Effector CD4-positive, alpha-beta T cell (primary cell): Measurements from ENCODE around the gene ATG10.
"Not testable (repeated sequence)": the region's sequence is repeated elsewhere in the genome, so short reads cannot be mapped to it uniquely, and the experiment has no call there.

Experiments used
- DNase-seq: peaks from one replicate; pipeline ENCODE4 v3.0.0-alpha.2; 2020

Gene ATG10

GRCh38 chr5:82058710-82059109, 86.9 kb downstream of the ATG10 start:
- DNase-seq = no peak

GRCh38 chr5:82066791-82067190, 95.0 kb downstream of the ATG10 start:
- DNase-seq = no peak

DNA sequence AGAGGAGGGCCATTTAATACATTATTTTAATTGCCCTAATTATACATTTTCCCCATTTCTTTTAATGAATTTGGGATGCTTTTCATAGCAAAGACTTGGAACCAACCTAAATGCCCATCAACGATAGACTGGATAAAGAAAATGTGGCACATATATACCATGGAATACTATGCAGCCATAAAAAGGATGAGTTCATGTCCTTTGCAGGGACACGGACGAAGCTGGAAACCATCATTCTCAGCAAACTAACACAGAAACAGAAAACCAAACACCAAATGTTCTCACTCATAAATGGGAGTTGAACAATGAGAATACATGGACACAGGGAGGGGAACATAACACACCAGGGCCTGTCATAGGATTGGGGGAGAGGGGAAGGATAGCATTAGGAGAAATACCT, 96.2 kb downstream of the ATG10 start:
- not testable (repeated sequence) for DNase-seq

DNA sequence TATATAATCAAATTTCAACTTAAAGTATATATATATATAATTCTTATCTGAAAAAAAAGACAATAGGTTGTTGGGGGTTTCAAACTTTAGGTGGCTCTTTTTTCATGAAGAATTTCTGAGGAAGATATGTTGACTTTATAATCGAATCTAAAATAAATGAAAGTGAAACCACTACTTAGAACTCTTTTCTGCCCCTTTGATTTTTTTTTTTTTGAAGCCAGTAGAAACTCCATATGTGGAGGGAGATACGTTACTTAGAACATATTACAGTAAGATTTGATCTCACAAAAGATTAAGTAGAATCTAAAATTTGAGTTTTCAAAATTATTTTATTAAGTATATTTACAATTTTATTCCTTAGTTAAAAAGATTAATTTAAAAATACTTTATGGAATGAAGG, 96.9 kb downstream of the ATG10 start:
- DNase-seq = no peak

GRCh38 chr5:82072138-82072537, 100.3 kb downstream of the ATG10 start:
- DNase-seq = no peak

- no peak for DNase-seq
Observed at GRCh38 chr5:82073179-82073578, 101.4 kb downstream of the ATG10 start.

DNA sequence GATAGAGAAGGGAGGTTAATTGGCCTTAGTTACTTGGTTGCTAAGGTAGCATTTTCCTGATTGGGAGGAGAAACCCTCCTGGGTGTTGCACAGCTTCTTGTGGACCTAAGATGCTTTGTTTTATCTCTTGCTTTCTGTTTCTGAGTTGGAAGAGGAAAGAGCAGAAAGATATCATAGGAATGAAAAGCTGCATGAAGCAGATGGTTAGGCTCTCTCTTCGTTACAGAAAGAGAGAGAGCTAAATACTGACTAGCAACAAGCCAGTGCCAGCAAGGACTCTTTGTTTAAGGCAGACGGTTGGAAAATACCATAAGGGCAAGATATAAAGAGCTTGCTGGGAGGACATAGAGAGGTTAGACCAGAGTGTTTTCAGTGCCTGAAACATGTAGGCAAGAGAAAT, 103.1 kb downstream of the ATG10 start:
- DNase-seq = no peak

- DNase-seq = no peak
Observed at GRCh38 chr5:82077496-82077895, 105.7 kb downstream of the ATG10 start.

DNA sequence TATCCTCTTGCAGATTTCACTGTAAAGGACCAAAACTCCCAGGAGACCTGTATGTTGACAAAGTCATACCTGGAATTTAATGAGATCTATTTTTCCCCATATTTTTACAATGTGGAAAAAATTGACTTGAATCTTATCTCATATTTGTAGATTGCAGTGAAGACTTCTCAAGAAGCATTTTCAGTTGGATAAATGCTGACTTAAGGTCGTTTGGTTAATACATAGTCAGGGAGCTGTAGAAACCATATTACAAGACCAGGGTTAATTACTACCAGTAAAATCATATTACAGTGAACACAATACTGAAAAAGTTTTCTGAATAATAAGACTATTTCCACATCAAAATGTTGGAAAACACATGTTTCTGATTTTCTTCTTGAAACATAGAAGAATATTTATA, 119.8 kb downstream of the ATG10 start:
- no peak for DNase-seq

DNA sequence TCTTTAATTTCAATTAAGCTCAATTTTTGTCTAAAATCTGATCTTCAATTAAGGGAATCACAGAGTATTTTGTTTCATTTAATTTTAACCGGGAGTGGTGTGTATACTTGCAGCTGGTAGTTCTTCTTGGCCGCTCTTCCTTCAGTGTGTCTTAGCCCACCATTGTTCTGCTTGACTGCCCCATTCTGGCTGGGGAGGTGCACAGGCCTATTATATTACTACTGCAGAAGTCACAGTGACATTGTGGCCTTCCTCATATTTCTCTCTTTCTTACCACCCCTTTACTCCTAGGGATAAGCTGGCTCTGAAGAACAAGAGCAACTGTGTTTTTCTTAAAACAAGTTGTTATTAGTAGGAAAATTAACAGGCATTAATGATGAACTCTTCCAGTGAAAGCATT, 123.7 kb downstream of the ATG10 start:
- DNase-seq = no peak

- DNase-seq = no peak
Observed at GRCh38 chr5:82096249-82096648, 124.4 kb downstream of the ATG10 start.

- no peak for DNase-seq
Observed at GRCh38 chr5:82100303-82101077, 128.7 kb downstream of the ATG10 start.

DNA sequence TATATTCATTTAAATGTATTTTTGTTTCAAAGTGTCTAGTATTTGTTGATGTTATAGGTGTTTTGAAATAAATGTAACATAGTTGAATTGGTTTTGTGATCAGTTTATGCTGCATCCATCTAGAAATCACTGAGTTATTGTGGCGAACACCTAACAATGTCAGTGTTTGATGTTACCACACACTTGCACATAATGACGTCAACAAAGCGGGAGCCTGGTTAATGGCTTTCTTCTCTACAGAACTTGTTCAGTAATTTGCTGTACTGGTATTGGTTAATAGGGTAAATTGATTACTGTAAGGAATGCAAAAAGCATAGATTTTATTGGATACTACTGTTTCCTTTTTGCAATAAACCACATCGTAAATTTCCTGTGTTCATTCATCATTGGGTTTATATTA, 133.0 kb downstream of the ATG10 start:
- no peak for DNase-seq

DNA sequence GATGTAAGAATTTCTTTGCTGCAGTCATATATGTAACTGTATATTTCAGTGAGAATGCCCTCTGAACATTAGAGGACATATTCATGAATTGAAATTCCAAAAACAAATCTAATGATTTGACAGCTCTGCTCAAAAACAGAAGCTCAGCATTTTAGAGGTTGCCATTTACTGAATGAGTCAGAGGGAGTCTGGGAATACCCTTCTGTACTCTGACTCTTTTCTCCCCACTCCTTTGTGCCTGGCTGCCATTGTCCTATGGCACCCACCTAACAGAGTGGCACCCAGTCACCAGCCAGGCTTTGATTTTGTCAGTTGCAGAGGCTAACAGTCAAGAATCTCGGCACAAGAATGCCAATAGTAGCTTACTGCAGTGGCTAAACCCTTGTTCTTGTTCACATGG, 133.6 kb downstream of the ATG10 start:
- DNase-seq = no peak

DNA sequence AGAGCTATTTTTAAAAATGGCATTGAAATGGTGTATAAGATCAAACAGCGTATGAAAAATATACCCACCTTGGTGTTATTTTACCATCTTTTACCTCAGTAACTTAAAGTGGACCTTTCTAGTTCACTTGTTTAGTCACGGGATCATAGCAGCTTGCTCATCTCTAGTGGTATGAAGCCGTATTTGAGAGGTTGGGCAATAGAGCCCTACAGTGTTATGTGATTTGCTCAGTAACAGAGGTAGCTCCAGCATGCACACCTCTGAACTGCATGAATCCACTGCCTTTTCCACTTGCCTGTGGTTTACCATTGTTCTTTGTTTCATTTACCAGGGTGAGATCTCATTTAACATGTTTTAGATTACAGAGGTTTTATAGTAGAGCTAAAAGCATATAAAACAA, 134.4 kb downstream of the ATG10 start:
- DNase-seq = no peak

- no peak for DNase-seq
Observed at GRCh38 chr5:82106756-82107155, 134.9 kb downstream of the ATG10 start.

DNA sequence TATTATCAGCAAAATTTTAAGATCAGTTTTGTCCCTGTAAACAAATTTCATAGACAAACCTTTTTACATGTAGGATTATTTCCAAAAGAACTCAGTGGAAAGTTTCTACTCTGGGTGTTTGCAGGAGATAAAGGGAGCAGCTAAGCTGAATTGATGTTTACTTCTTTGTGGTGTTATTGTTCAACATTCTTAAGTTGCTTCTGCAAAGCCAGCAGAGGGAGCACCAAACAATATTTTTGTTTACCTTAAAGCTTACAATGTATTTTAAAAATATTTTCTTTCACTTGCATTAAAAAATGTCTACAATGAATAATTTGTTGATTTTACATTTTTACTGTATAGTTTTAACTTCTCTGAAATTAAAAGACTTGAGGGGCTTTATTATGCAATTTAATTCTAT, 135.4 kb downstream of the ATG10 start:
- no peak for DNase-seq

- no peak for DNase-seq
Observed at GRCh38 chr5:82109013-82109412, 137.2 kb downstream of the ATG10 start.

- not testable (repeated sequence) for DNase-seq
Observed at GRCh38 chr5:82109915-82110314, 138.1 kb downstream of the ATG10 start.

GRCh38 chr5:82111191-82111590, 139.4 kb downstream of the ATG10 start:
- DNase-seq = no peak

DNA sequence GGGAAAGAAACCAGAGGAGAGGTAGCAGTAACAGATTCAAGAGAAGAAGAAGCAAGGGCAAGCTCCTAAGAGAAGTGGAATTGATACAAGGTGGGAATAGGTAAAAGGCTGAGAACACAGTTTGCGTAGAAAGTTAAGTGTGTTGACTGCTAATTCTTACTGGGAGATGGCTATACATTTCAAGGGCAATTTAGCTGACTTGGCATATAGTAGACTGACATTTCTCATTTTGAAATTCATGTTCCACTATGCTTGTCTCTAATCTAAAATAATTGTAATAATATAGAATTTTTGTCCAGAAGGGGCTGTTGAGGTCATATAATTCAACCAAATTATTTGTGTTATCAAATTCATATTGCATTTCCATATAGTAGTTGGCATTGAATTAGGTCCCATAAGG, 144.0 kb downstream of the ATG10 start:
- no peak for DNase-seq

DNA sequence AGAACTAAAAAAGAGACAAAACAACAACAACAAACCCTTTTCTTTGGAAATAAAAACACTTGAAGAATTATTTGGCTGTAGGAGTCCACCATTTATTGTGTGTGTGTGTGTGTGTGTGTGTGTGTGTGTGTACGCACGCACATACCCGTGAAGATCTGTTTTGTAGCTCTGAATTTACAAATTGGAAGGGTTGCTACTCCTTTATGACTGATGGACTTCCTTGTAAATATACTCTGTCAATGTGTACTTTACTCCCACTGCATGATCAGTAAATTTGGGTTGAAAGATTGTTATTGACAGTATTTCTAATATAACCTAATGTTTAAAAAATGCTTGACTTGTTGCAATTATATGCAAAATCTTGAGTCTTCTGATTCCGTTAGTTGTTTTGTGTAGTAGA, 148.1 kb downstream of the ATG10 start:
- DNase-seq = no peak

DNA sequence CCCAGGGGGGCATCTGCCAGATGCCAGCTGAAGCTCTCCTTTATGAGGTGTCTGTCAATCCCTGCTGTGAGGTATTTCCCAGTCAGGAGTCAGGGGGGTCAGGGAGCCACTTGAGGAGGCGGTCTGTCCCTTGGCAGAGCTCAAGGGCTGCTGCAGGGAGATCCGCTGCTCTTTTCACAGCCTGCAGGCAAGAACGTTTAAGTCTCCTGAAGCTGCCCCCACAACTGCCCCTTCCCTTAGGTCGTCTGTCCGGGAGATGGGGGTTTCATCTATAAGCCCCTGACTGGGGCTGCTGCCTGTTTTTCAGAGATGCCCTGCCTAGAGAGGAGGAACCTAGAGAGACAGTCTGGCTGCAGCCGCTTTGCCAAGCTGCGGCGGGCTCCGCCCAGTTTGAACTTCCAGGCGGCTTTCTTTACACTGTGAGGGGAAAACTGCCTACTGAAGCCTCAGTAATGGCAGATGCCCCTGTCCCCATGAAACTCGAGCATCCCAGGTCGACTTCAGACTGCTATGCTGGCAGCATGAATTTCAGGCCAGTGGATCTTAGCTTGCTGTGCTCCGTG, 158.0 kb downstream of the ATG10 start:
- no peak for DNase-seq

DNA sequence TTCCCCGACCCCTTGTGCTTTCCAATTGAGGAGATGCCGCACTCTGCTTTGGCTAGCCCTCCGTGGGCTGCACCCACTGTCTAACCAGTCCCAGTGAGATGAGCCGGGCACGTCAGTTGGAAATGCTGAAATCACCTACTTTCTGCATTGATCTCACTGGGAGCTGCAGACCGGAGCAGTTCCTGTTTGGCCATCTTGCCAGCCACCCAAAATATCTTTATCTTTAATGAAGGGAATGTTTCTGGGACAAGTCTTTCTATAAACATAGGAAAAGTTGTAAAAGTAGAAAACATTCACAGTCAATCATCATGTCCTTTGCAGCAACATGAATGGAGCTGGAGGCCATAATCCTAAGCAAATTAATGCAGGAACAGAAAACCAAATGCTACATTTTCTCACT, 158.8 kb downstream of the ATG10 start:
- no peak for DNase-seq

GRCh38 chr5:82137205-82137604, 165.4 kb downstream of the ATG10 start:
- no peak for DNase-seq
